ENCODE measurements around the gene AKAP9.
"Not testable (repeated sequence)": the region's sequence is repeated elsewhere in the genome, so short reads cannot be mapped to it uniquely, and the experiment has no call there.

AKAP9 gene

GRCh38 chr7:92006046-92006445 lies 65.4 kb downstream of the AKAP9 start:
- H3K4me3 ChIP-seq (ENCODE audit: low read depth, low read length), result no peak overlapping the region
- no peak for DNase-seq (ENCODE audit: low read depth)
- TF ChIP-seq CTCF (IDR thresholded peaks at IDR 0.05; ENCODE audit: insufficient read depth, low read depth, low read length, missing control alignments), result no peak

GRCh38 chr7:92010215-92010614 lies 69.6 kb downstream of the AKAP9 start:
- H3K4me3 ChIP-seq (ENCODE audit: low read depth, low read length), result no peak overlapping the region
- TF ChIP-seq CTCF (IDR thresholded peaks at IDR 0.05; ENCODE audit: insufficient read depth, low read depth, low read length, missing control alignments), result no peak
- DNase-seq (ENCODE audit: low read depth), result no peak

- DNase-seq (ENCODE audit: low read depth), result no peak
- no peak overlapping the region for H3K4me3 ChIP-seq (ENCODE audit: low read depth, low read length)
- no peak for TF ChIP-seq CTCF (IDR thresholded peaks at IDR 0.05; ENCODE audit: insufficient read depth, low read depth, low read length, missing control alignments)
Measured at GRCh38 chr7:92013611-92014010, 72.9 kb downstream of the AKAP9 start.

GRCh38 chr7:92020636-92021035 lies 80.0 kb downstream of the AKAP9 start:
- no peak for DNase-seq (ENCODE audit: low read depth)
- no peak overlapping the region for H3K4me3 ChIP-seq (ENCODE audit: low read depth, low read length)
- TF ChIP-seq CTCF (IDR thresholded peaks at IDR 0.05; ENCODE audit: insufficient read depth, low read depth, low read length, missing control alignments), result no peak

- no peak overlapping the region for H3K4me3 ChIP-seq (ENCODE audit: low read depth, low read length)
- TF ChIP-seq CTCF (IDR thresholded peaks at IDR 0.05; ENCODE audit: insufficient read depth, low read depth, low read length, missing control alignments), result no peak
- DNase-seq (ENCODE audit: low read depth), result no peak
Measured at GRCh38 chr7:92025260-92025659, 84.6 kb downstream of the AKAP9 start.

- not testable (repeated sequence) for H3K4me3 ChIP-seq (ENCODE audit: low read depth, low read length)
Measured at GRCh38 chr7:92026635-92027034, 86.0 kb downstream of the AKAP9 start.

GRCh38 chr7:92027128-92027527 lies 86.5 kb downstream of the AKAP9 start:
- not testable (repeated sequence) for DNase-seq (ENCODE audit: low read depth); H3K4me3 ChIP-seq (ENCODE audit: low read depth, low read length)

More at GRCh38 chr7:92026635-92027034, 86.0 kb downstream of the AKAP9 start:
- not testable (repeated sequence) for DNase-seq (ENCODE audit: low read depth)

- no peak for DNase-seq (ENCODE audit: low read depth)
- no peak for TF ChIP-seq CTCF (IDR thresholded peaks at IDR 0.05; ENCODE audit: insufficient read depth, low read depth, low read length, missing control alignments)
- H3K4me3 ChIP-seq (ENCODE audit: low read depth, low read length), result no peak overlapping the region
Measured at GRCh38 chr7:92028226-92028625, 87.6 kb downstream of the AKAP9 start.

All from GM12865 (cell line).